ENCODE measurements around the gene CCR5AS.

The CCR5AS gene

DNA sequence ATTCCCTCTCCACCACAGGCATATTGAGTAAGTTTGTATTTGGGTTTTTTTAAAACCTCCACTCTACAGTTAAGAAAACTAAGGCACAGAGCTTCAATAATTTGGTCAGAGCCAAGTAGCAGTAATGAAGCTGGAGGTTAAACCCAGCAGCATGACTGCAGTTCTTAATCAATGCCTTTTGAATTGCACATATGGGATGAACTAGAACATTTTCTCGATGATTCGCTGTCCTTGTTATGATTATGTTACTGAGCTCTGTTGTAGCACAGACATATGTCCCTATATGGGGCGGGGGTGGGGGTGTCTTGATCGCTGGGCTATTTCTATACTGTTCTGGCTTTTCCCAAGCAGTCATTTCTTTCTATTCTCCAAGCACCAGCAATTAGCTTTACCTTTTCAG is 37.7 kb downstream of the CCR5AS start:
- FAIRE-seq: no peak
- no peak for TF ChIP-seq CTCF (IDR thresholded peaks at IDR 0.05; ENCODE audit: borderline replicate concordance, extremely low read depth, insufficient read depth)
- H3K4me1 ChIP-seq (ENCODE audit: control insufficient read depth in 2 of 3, insufficient read depth in 2 of 3, low read depth in 1 of 3, low read length in 3 of 3): no peaks in the 10 kb centered on the region

DNA sequence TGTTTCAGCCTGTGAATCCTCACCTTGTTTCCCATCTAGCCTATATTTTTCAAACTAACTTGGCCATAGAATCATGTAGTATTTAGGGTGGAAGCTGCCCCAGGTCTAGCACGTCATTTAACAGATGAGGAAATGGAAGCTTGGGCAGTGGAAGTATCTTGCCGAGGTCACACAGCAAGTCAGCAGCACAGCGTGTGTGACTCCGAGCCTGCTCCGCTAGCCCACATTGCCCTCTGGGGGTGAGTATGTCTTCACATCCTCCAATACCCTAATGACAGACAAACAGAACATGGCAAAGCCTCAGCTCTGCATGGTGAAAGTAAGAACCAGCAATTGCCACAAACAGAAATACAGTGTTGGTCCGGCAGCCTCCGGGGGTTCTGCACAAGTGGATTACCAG is 38.3 kb downstream of the CCR5AS start:
- H3K4me3 ChIP-seq (ENCODE audit: low read length in 3 of 3): no peak overlapping the region
- DNase-seq: peak in 2 of 5 donors; percentile 22 to 80
- H3K36me3 ChIP-seq (ENCODE audit: control insufficient read depth in 2 of 3, insufficient read depth in 3 of 3, low read length in 3 of 3): no peaks in the 10 kb centered on the region
- no peak for FAIRE-seq
- H3K9me3 ChIP-seq (ENCODE audit: control insufficient read depth in 2 of 3, insufficient read depth in 1 of 3, low read length in 3 of 3): no peaks in the 10 kb centered on the region
- no peaks in the 10 kb centered on the region for H3K27me3 ChIP-seq (ENCODE audit: control insufficient read depth, insufficient read depth, low read length)
- TF ChIP-seq CTCF (IDR thresholded peaks at IDR 0.05; ENCODE audit: borderline replicate concordance, extremely low read depth, insufficient read depth): peak; percentile 9
- H3K4me1 ChIP-seq (ENCODE audit: control insufficient read depth in 2 of 3, insufficient read depth in 2 of 3, low read depth in 1 of 3, low read length in 3 of 3): no peaks in the 10 kb centered on the region
- H3K27ac ChIP-seq (ENCODE audit: low read depth in 2 of 2, low read length in 2 of 2): no peak overlapping the region
- H3K9ac ChIP-seq (ENCODE audit: low read length in 3 of 3): no peak overlapping the region
- intact Hi-C loops (cut with DNase I): no loop called here

More for the DNA sequence above, 37.7 kb downstream of the CCR5AS start:
- Histone ChIP-seq H3K9me3 (ENCODE audit: control insufficient read depth in 2 of 3, insufficient read depth in 1 of 3, low read length in 3 of 3) (no peaks in the 10 kb centered on the region), H3K27ac (ENCODE audit: low read depth in 2 of 2, low read length in 2 of 2) (no peak overlapping the region), H3K4me3 (ENCODE audit: low read length in 3 of 3) (no peak overlapping the region), H3K27me3 (ENCODE audit: control insufficient read depth, insufficient read depth, low read length) (no peaks in the 10 kb centered on the region), H3K36me3 (ENCODE audit: control insufficient read depth in 2 of 3, insufficient read depth in 3 of 3, low read length in 3 of 3) (no peaks in the 10 kb centered on the region), H3K9ac (ENCODE audit: low read length in 3 of 3) (no peak overlapping the region)
- intact Hi-C loops (cut with DNase I): no loop called here
- DNase-seq: no peak

DNA sequence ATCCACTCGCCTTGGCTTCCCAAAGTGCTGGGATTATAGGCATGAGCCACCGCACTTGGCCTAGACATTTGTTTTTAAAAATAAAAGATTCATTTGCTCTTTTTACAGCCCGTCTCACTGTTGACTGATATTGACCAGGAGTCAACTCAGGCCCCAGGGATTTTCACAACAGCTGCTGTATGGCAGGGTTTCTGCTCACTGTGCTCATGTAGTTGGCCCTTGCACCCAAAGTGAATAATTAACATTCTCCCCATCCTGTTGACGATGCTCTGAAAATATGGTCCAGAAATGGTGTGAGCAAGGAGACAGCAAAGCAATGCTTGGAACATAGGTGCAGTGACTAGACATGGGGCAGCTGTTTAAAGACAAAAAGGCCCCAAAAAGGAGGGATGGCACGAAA is 39.1 kb downstream of the CCR5AS start:
- Histone ChIP-seq H3K4me3 (ENCODE audit: low read length in 3 of 3) (no peak overlapping the region), H3K9me3 (ENCODE audit: control insufficient read depth in 2 of 3, insufficient read depth in 1 of 3, low read length in 3 of 3) (no peaks in the 10 kb centered on the region), H3K4me1 (ENCODE audit: control insufficient read depth in 2 of 3, insufficient read depth in 2 of 3, low read depth in 1 of 3, low read length in 3 of 3) (no peaks in the 10 kb centered on the region), H3K27ac (ENCODE audit: low read depth in 2 of 2, low read length in 2 of 2) (no peak overlapping the region), H3K9ac (ENCODE audit: low read length in 3 of 3) (no peak overlapping the region), H3K27me3 (ENCODE audit: control insufficient read depth, insufficient read depth, low read length) (no peaks in the 10 kb centered on the region), H3K36me3 (ENCODE audit: control insufficient read depth in 2 of 3, insufficient read depth in 3 of 3, low read length in 3 of 3) (no peaks in the 10 kb centered on the region)
- no peak for TF ChIP-seq CTCF (IDR thresholded peaks at IDR 0.05; ENCODE audit: borderline replicate concordance, extremely low read depth, insufficient read depth)
- intact Hi-C loops (cut with DNase I): no loop called here
- DNase-seq (peak in 1 of 5 donors; percentile 28), FAIRE-seq (no peak)

Measured in kidney (tissue), 13 donors.